SK-N-SH (cell line): ENCODE measurements around the gene KCNJ4. TPM values are rescaled to one million over a fixed set of nuclear protein-coding genes. Genes with fewer than 3 reads are reported as not detected.

Experiments used
- CTCF ChIA-PET: fragments of 300-600, 350-600 bp; formaldehyde crosslinking; extraction: SDS; loops from one replicate; lab custom pipeline; 2021; lab: Yijun Ruan, JAX
- POLR2A ChIA-PET: fragments of 350-600 bp; sonication (Branson Sonifier 250); formaldehyde crosslinking; extraction: SDS; loops from one replicate; lab custom pipeline; 2020; ENCODE audit warnings: antibody characterized with exemption, inconsistent platforms; lab: Yijun Ruan, JAX
- DNase-seq: peaks from one replicate; pipeline ENCODE4 v3.0.0; 2012
- H2AFZ ChIP-seq: fragments of 200-600 bp; sonication (generic); 2 replicates; pipeline ENCODE4 v1.8.1; 2016; ENCODE audit warnings: antibody characterized with exemption, mild to moderate bottlenecking, low read depth
- H3F3A ChIP-seq: fragments of 200-600 bp; sonication (generic); replicated peaks from 2 replicates; pipeline ENCODE3; 2016; ENCODE audit warnings: antibody characterized with exemption, mild to moderate bottlenecking; ENCODE audit not compliant: insufficient read depth
- H3K27ac ChIP-seq, 2 experiments: fragments of 200-500 bp in 1 of 2; fragments of 200-600 bp in 1 of 2; sonication (Bioruptor generic) in 1 of 2; sonication (generic), shearing (Covaris generic) in 1 of 2; 2 replicates each; pipeline versions ENCODE4 v1.5.1 to v1.6.1; 2014 to 2016; ENCODE audit warnings: low read depth in 2 of 2, inconsistent platforms in 1 of 2, low read length in 1 of 2, mild to moderate bottlenecking in 1 of 2, mixed read lengths in 1 of 2
- H3K27me3 ChIP-seq: fragments of 200-600 bp; sonication (generic), shearing (Covaris generic); 2 replicates; pipeline ENCODE4 v1.6.1; 2016; ENCODE audit warnings: mixed run types; ENCODE audit not compliant: insufficient read depth
- H3K36me3 ChIP-seq, 2 experiments: fragments of 200-500 bp in 1 of 2; fragments of 200-600 bp in 1 of 2; sonication (Bioruptor generic) in 1 of 2; sonication (generic) in 1 of 2; replicated peaks in 1 of 2; 2 replicates each; pipeline versions ENCODE3 to v1.5.1; 2014 to 2016; ENCODE audit warnings: low read length in 1 of 2, mild to moderate bottlenecking in 1 of 2; ENCODE audit not compliant: insufficient read depth in 2 of 2, control insufficient read depth in 1 of 2
- H3K4me1 ChIP-seq, 2 experiments: fragments of 200-500 bp in 1 of 2; fragments of 200-600 bp in 1 of 2; sonication (Bioruptor generic) in 1 of 2; sonication (generic), shearing (Covaris generic) in 1 of 2; 2 replicates each; pipeline versions ENCODE4 v1.5.1 to v1.6.1; 2014 to 2016; ENCODE audit warnings: low read depth in 1 of 2, low read length in 1 of 2, mixed run types in 1 of 2; ENCODE audit not compliant: insufficient read depth in 2 of 2, control insufficient read depth in 1 of 2
- H3K4me2 ChIP-seq: fragments of 200-600 bp; sonication (generic), shearing (Covaris generic); 2 replicates; pipeline ENCODE4 v1.6.1; 2017; ENCODE audit warnings: mixed run types
- H3K4me3 ChIP-seq, 2 experiments: fragments of 200-500 bp in 1 of 2; fragments of 200-600 bp in 1 of 2; sonication (Bioruptor generic) in 1 of 2; sonication (generic), shearing (Covaris generic) in 1 of 2; 2 replicates each; pipeline versions ENCODE4 v1.5.1 to v1.8.1; 2014 to 2016; ENCODE audit warnings: low read depth in 2 of 2, inconsistent platforms in 1 of 2, low read length in 1 of 2, mild to moderate bottlenecking in 1 of 2, mixed read lengths in 1 of 2, moderate library complexity in 1 of 2
- H3K79me2 ChIP-seq: fragments of 200-600 bp; sonication (generic); 2 replicates; pipeline ENCODE4 v1.8.1; 2017; ENCODE audit warnings: mild to moderate bottlenecking; ENCODE audit not compliant: insufficient read depth
- H3K9ac ChIP-seq: fragments of 200-600 bp; sonication (generic); 2 replicates; pipeline ENCODE4 v1.6.1; 2017; ENCODE audit warnings: mixed run types
- H3K9me2 ChIP-seq: fragments of 200-600 bp; sonication (generic); 2 replicates; pipeline ENCODE4 v1.6.1; 2017; ENCODE audit warnings: mixed run types
- H3K9me3 ChIP-seq: fragments of 200-600 bp; sonication (generic); 2 replicates; pipeline ENCODE4 v1.6.1; 2017; ENCODE audit warnings: mixed run types, mild to moderate bottlenecking, moderate library complexity
- H4K20me1 ChIP-seq: fragments of 200-600 bp; sonication (generic); 2 replicates; pipeline ENCODE4 v1.6.1; 2017; ENCODE audit warnings: mild to moderate bottlenecking, mixed run types; ENCODE audit not compliant: insufficient read depth
- GABPA ChIP-seq: IDR thresholded peaks from 2 replicates; pipeline ENCODE4 v1.4.0; 2012; ENCODE audit warnings: low read depth, mild to moderate bottlenecking
- GATA2 ChIP-seq: sonication (generic); formaldehyde crosslinking; IDR thresholded peaks from 2 replicates; pipeline ENCODE4 v1.5.0; 2020; ENCODE audit warnings: mild to moderate bottlenecking, missing genetic modification reagents
- RFX5 ChIP-seq: IDR thresholded peaks from 2 replicates; pipeline ENCODE4 v1.6.1; 2012; ENCODE audit warnings: mild to moderate bottlenecking, improper control_type of control experiment, low read length
- RXRA ChIP-seq: IDR thresholded peaks from 2 replicates; pipeline ENCODE4 v1.4.0; 2012; ENCODE audit warnings: low read depth, mild to moderate bottlenecking, borderline replicate concordance
- TEAD4 ChIP-seq: IDR thresholded peaks from 2 replicates; pipeline ENCODE4 v1.4.0; 2012; ENCODE audit warnings: mild to moderate bottlenecking, borderline replicate concordance; ENCODE audit not compliant: insufficient read depth
- YY1 ChIP-seq: IDR thresholded peaks from 2 replicates; pipeline ENCODE4 v1.4.0; 2012; ENCODE audit warnings: low read depth, mild to moderate bottlenecking
- ZBTB33 ChIP-seq: IDR thresholded peaks from 2 replicates; pipeline ENCODE4 v1.4.0; 2012; ENCODE audit warnings: low read depth, borderline replicate concordance
- WGBS: methylation state at CpG from one replicate; pipeline ENCODE4 v1.1.6; 2017; ENCODE audit warnings: low lambda C conversion rate; 5-methylcytosine and 5-hydroxymethylcytosine counted together
- polyA plus RNA-seq, 3 experiments: library from polyadenylated mRNA; depleted of rRNA; stranded (reverse); fragments of >200 nt; gene quantifications; 2 replicates each; pipeline ENCODE4 v1.2.3, GENCODE V29; 2012
- TF ChIP-seq, protein P1 (sequence below): fragments of 150-350 bp; IDR thresholded peaks from 2 replicates; pipeline ENCODE4 v1.6.1; 2016; ENCODE audit warnings: mild to moderate bottlenecking, low read depth, low read length
- TF ChIP-seq, protein P2 (sequence below): IDR thresholded peaks from 2 replicates; pipeline ENCODE4 v1.6.1; 2012; ENCODE audit warnings: mild to moderate bottlenecking, low read depth, low read length, moderate library complexity
- TF ChIP-seq, protein P3 (sequence below): IDR thresholded peaks from 2 replicates; pipeline ENCODE4 v1.4.0; 2012; ENCODE audit warnings: low read depth

Gene KCNJ4
- polyA plus RNA-seq, 1 of the 3 experiments (the other 2 are of a cell fraction), result not detected

GRCh38 chr22:38490915-38491314 is 35.9 kb upstream of the KCNJ4 start:
- Histone ChIP-seq H3K27me3 (no peaks in the 10 kb centered on the region), H3K36me3 (peaks cover 60 to 80% of the 10 kb centered on the region in 2 experiments), H3K4me3 (no peak overlapping the region), H3K4me2 (no peak overlapping the region), H3K9ac (no peak overlapping the region), H3K79me2 (peaks cover 36% of the 10 kb centered on the region; the same call in 1 of the 2 replicates), H3F3A (peaks cover 7% of the 10 kb centered on the region), H3K9me3 (no peaks in the 10 kb centered on the region), H3K4me1 (peaks cover 0 to 8% of the 10 kb centered on the region in 2 experiments; a peak in 1 of 4 replicates), H3K27ac (0 out of 4 replicates have a peak overlapping the region, but pooled peaks of 1 of the 2 experiments have one; percentile 9), H4K20me1 (peaks cover 38% of the 10 kb centered on the region), H2AFZ (no peak overlapping the region), H3K9me2 (no peaks in the 10 kb centered on the region)
- WGBS, result 100% methylated on average over 1 of the region's 1 CpG
- TF ChIP-seq GABPA, result no peak
- TF ChIP-seq RFX5, result no peak
- no peak for TF ChIP-seq TEAD4
- no peak for TF ChIP-seq ZBTB33
- TF ChIP-seq YY1, result no peak
- TF ChIP-seq, protein P1, sequence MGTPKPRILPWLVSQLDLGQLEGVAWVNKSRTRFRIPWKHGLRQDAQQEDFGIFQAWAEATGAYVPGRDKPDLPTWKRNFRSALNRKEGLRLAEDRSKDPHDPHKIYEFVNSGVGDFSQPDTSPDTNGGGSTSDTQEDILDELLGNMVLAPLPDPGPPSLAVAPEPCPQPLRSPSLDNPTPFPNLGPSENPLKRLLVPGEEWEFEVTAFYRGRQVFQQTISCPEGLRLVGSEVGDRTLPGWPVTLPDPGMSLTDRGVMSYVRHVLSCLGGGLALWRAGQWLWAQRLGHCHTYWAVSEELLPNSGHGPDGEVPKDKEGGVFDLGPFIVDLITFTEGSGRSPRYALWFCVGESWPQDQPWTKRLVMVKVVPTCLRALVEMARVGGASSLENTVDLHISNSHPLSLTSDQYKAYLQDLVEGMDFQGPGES, result no peak
- TF ChIP-seq RXRA, result no peak
- TF ChIP-seq, protein P2, sequence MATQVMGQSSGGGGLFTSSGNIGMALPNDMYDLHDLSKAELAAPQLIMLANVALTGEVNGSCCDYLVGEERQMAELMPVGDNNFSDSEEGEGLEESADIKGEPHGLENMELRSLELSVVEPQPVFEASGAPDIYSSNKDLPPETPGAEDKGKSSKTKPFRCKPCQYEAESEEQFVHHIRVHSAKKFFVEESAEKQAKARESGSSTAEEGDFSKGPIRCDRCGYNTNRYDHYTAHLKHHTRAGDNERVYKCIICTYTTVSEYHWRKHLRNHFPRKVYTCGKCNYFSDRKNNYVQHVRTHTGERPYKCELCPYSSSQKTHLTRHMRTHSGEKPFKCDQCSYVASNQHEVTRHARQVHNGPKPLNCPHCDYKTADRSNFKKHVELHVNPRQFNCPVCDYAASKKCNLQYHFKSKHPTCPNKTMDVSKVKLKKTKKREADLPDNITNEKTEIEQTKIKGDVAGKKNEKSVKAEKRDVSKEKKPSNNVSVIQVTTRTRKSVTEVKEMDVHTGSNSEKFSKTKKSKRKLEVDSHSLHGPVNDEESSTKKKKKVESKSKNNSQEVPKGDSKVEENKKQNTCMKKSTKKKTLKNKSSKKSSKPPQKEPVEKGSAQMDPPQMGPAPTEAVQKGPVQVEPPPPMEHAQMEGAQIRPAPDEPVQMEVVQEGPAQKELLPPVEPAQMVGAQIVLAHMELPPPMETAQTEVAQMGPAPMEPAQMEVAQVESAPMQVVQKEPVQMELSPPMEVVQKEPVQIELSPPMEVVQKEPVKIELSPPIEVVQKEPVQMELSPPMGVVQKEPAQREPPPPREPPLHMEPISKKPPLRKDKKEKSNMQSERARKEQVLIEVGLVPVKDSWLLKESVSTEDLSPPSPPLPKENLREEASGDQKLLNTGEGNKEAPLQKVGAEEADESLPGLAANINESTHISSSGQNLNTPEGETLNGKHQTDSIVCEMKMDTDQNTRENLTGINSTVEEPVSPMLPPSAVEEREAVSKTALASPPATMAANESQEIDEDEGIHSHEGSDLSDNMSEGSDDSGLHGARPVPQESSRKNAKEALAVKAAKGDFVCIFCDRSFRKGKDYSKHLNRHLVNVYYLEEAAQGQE, result no peak
- CTCF ChIA-PET, result interaction anchor here (1.1 kb wide), 1 partner anchor 439 kb away, joined by 3 read pairs; no protein-coding TSS in a partner anchor
- POLR2A ChIA-PET, result no interaction called here
- no peak for DNase-seq

GRCh38 chr22:38490475-38490874 is 35.5 kb upstream of the KCNJ4 start:
- H3K27me3 ChIP-seq, result no peaks in the 10 kb centered on the region
- peaks cover 0 to 8% of the 10 kb centered on the region in 2 experiments; a peak in 1 of 4 replicates for H3K4me1 ChIP-seq
- no peak for DNase-seq
- POLR2A ChIA-PET, result no interaction called here
- H4K20me1 ChIP-seq, result peaks cover 34% of the 10 kb centered on the region
- H3K9me3 ChIP-seq, result no peaks in the 10 kb centered on the region
- CTCF ChIA-PET, result interaction anchor here (1.1 kb wide), 1 partner anchor 438 kb away, joined by 3 read pairs; no protein-coding TSS in a partner anchor
- H3K4me2 ChIP-seq, result no peak overlapping the region
- H3K4me3 ChIP-seq, result no peak overlapping the region
- H3K79me2 ChIP-seq, result peaks cover 36% of the 10 kb centered on the region; the same call in 1 of the 2 replicates
- H3F3A ChIP-seq, result peaks cover 3% of the 10 kb centered on the region
- TF ChIP-seq GATA2 (no peak), RFX5 (no peak), ZBTB33 (no peak)
- TF ChIP-seq, protein P2, result no peak
- TF ChIP-seq, protein P3, sequence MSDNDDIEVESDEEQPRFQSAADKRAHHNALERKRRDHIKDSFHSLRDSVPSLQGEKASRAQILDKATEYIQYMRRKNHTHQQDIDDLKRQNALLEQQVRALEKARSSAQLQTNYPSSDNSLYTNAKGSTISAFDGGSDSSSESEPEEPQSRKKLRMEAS, result no peak
- peaks cover 59 to 79% of the 10 kb centered on the region in 2 experiments for H3K36me3 ChIP-seq
- H3K9me2 ChIP-seq, result no peaks in the 10 kb centered on the region
- no peak overlapping the region for H2AFZ ChIP-seq
- 0 out of 4 replicates have a peak overlapping the region, but pooled peaks of 1 of the 2 experiments have one; percentile 9 for H3K27ac ChIP-seq
- H3K9ac ChIP-seq, result no peak overlapping the region
- WGBS, result 89% methylated on average over 2 of the region's 2 CpGs
